ENCODE data around the gene VMP1.

GRCh38 chr17:59767176-59767575 is 59.7 kb downstream of the VMP1 start:
- no peak for TF ChIP-seq CTCF (conservative IDR thresholded peaks at IDR 0.05 in 1 of 2, IDR thresholded peaks at IDR 0.05 in 1 of 2; ENCODE audit: low read depth in 1 of 2, low read length in 2 of 2)
- no peak for TF ChIP-seq EZH2 (IDR thresholded peaks at IDR 0.05; ENCODE audit: low read length, missing control alignments)
